GM23338 (cell line): ENCODE data around the gene PHRF1.

Experiments used
- CTCF ChIP-seq, 2 experiments: fragments of 200-600 bp in 1 of 2; sonication (generic) in 1 of 2; conservative IDR thresholded peaks; 2 replicates each; pipeline versions ENCODE4 v1.5.1 to v1.6.1; 2016 to 2017; ENCODE audit warnings: antibody characterized with exemption in 2 of 2, low read depth in 2 of 2, mild to moderate bottlenecking in 2 of 2, moderate library complexity in 1 of 2
- EZH2 ChIP-seq: fragments of 200-600 bp; sonication (generic); IDR thresholded peaks from one replicate; pipeline ENCODE4 v1.8.0; 2017; ENCODE audit warnings: antibody characterized with exemption, mild to moderate bottlenecking, low read depth; ENCODE audit not compliant: unreplicated experiment
- NANOG ChIP-seq: IDR thresholded peaks from 2 replicates; pipeline ENCODE4 v1.6.1; 2016; ENCODE audit warnings: antibody characterized with exemption, borderline replicate concordance
- POLR2AphosphoS5 ChIP-seq: IDR thresholded peaks from 2 replicates; pipeline ENCODE4 v1.6.1; 2016; ENCODE audit warnings: antibody characterized with exemption, low read depth
- REST ChIP-seq: IDR thresholded peaks from one replicate; pipeline ENCODE4 v1.6.1; 2018; ENCODE audit warnings: antibody characterized with exemption; ENCODE audit not compliant: unreplicated experiment
- ZNF331 ChIP-seq: fragments of 250-450 bp; sonication (Bioruptor Pico); IDR thresholded peaks from 2 replicates; pipeline ENCODE4 v1.5.0; 2020; ENCODE audit warnings: low read depth, mild to moderate bottlenecking, moderate library complexity

GRCh38 chr11:643849-644738, 67.8 kb downstream of the PHRF1 start:
- TF ChIP-seq POLR2AphosphoS5: no peak
- no peak for TF ChIP-seq EZH2
- TF ChIP-seq CTCF (conservative IDR thresholded peaks at IDR 0.05; ENCODE audit: low read depth in 2 of 2): no peak
- TF ChIP-seq REST: no peak
- TF ChIP-seq NANOG: no peak
- no peak for TF ChIP-seq ZNF331 (CRISPR knock-in tag)
